ENCODE data around the gene ERCC6.

DNA sequence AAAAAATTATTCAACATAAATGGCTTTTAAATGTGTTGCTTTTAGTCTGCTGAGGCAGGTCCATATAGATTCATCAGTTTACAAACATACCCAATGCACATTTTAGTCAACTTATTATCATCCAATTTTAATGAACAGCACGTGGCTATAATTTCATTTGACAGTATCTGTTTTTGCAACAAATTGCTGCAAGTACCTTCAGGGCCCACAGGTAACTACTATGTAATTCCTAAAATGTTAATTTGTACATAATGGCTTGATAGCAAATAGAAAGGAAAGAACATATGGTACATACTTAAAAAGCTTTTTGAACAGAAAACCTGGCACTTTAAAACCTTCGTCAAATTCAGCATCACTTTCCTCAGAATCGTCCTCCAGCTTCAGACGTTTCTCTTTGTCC, 33.3 kb downstream of the ERCC6 start:
- TF ChIP-seq, protein P1, sequence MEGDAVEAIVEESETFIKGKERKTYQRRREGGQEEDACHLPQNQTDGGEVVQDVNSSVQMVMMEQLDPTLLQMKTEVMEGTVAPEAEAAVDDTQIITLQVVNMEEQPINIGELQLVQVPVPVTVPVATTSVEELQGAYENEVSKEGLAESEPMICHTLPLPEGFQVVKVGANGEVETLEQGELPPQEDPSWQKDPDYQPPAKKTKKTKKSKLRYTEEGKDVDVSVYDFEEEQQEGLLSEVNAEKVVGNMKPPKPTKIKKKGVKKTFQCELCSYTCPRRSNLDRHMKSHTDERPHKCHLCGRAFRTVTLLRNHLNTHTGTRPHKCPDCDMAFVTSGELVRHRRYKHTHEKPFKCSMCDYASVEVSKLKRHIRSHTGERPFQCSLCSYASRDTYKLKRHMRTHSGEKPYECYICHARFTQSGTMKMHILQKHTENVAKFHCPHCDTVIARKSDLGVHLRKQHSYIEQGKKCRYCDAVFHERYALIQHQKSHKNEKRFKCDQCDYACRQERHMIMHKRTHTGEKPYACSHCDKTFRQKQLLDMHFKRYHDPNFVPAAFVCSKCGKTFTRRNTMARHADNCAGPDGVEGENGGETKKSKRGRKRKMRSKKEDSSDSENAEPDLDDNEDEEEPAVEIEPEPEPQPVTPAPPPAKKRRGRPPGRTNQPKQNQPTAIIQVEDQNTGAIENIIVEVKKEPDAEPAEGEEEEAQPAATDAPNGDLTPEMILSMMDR (IDR thresholded peaks at IDR 0.05): no peak
- no peak for TF ChIP-seq EZH2 (IDR thresholded peaks at IDR 0.05; ENCODE audit: borderline replicate concordance, insufficient read depth, low read depth, low read length, poor library complexity, severe bottlenecking)
